Activated CD8-positive, alpha-beta memory T cell treated with anti-CD3 and anti-CD28 coated beads, Interleukin-2, amount 50 U/mL, for 4 hours (primary cell): ENCODE results near the gene OPHN1.

ENCODE experiments used
- DNase-seq: peaks from one replicate; pipeline ENCODE4 v3.0.0-alpha.2; 2020

Gene OPHN1

GRCh38 chrX:68433155-68433980 is at the start of gene OPHN1:
Gene OPHN1, minus strand, starts transcription at chrX:68433495. Its CDS starts 475 bp downstream, at chrX:68433020.
- no peak for DNase-seq

DNA sequence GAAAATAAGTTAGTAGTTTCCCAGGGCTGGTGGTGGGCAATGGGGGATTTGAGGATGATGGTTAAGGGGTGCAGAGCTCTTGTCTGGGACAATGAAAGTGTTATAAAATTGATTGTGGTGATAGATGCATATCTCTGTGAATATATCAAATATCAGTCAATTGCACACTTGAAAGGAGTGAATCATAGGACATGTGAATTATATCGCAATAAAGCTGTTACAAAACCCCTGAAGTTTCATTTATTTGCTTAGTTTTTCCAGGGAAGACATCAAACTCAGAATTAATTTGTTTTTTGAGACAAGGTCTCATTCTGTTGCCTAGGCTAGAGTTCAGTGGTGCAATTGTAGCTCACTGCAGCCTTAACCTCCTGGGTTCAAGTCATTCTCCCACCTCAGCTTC is 47.7 kb upstream of the OPHN1 start:
- no peak for DNase-seq

GRCh38 chrX:68464796-68465195 is 31.5 kb upstream of the OPHN1 start:
- DNase-seq, result no peak

GRCh38 chrX:68463880-68464279 is 30.6 kb upstream of the OPHN1 start:
- no peak for DNase-seq

DNA sequence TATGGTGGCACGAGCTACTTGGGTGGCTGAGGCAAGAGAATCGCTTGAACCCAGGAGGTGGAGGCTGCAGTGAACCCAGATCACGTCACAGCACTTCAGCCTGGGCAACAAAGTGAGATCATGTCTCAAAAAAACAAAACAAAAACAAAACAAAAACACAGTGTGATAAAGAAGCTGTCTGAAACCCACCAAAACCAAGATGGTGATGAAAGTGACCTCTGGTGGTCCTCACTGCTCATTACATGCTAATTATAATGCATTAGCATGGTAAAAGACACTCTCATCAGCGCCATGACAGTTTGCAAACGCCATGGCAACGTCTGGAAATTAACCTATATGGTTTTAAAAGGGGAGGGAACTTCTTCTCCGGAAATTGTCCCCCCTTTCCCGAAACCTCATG is 29.4 kb upstream of the OPHN1 start:
- no peak for DNase-seq

DNA sequence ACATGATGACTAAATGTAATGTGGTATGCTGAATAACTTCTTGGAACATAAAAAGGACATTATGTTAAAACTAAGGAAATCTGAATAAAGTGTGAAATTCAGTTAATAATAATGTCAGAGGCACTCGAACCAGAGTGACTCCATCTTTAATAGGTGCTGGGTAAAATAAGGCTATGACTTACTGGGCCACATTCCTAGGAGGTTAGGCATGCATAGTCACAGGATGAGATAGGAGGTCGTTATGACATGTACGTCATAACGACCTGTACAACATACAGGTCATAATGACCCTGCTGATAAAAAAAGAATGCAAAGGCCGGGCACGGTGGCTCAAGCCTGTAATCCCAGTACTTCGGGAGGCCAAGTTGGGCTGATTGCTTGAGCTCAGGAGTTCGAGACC is 28.9 kb upstream of the OPHN1 start:
- DNase-seq, result no peak

GRCh38 chrX:68461576-68461975 is 28.3 kb upstream of the OPHN1 start:
- DNase-seq, result no peak

DNA sequence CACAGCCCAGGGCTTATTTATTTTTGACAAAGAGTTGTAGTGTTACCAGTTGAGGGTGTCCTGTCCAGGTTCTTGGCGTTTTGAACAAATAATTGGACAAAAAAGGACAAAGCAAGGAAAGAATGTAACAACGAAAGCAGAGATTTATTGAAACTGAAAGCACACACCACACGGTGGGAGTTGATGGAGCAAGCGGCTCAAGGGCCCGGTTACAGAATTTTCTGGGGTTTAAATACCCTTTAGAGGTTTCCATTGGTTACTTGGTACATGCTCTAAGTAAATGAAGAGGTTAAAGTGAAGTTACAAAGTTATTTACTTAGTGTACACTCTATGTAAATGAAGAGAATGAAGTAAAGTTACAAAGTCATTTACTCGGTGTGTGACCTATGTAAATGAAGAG is 27.8 kb upstream of the OPHN1 start:
- DNase-seq, result no peak

- DNase-seq, result no peak
Measured at GRCh38 chrX:68455151-68455510, 21.8 kb upstream of the OPHN1 start.

DNA sequence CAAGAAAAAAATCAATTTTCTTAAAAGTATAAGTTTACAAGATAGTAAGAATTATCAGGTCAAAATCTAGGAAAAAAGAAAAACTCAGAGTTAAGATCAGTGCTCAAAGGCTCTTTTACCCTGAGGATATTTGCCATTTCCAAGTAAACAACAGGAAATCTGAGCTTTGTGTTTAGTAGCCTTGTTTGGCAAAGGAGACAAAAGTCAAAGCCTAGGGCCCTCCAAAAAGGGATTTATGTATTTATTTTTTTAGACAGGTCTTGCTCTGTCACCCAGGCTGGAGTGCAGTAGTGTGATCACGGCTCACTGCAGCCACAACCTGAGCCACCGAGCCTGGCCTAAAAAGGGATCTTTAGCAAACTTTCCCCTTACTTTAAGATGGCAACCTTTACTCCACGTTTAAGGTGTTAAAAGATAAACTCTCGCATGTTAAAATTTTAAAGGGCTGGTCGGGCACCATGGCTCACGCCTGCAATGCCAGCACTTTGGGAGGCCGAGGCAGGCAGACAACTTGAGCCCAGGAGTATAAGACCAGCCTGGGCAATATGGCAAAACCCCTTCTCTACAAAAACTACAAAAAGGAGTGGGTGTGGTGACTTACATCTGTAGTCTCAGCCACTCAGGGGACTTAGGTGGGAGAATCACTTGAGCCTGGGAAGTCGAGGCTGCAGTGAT is 21.3 kb upstream of the OPHN1 start:
- DNase-seq, result no peak

DNA sequence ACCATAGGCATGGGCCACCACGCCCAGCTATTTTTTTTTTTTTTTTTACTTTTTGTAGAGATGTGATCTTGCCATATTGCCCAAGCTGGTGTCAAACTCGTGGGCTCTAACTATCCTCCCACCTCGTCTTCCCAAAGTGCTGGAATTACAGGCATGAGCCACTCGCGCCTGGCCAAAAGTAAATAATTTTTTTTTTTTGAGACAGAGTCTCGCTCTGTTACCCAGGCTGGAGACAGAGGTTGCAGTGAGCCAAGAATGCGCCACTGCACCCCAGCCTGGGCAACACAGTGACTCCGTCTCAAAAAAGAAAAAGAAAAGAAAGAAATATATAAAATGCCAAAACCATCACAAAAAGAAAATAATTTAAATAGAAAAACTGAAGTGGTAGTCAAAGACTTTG is 18.4 kb upstream of the OPHN1 start:
- no peak for DNase-seq

DNA sequence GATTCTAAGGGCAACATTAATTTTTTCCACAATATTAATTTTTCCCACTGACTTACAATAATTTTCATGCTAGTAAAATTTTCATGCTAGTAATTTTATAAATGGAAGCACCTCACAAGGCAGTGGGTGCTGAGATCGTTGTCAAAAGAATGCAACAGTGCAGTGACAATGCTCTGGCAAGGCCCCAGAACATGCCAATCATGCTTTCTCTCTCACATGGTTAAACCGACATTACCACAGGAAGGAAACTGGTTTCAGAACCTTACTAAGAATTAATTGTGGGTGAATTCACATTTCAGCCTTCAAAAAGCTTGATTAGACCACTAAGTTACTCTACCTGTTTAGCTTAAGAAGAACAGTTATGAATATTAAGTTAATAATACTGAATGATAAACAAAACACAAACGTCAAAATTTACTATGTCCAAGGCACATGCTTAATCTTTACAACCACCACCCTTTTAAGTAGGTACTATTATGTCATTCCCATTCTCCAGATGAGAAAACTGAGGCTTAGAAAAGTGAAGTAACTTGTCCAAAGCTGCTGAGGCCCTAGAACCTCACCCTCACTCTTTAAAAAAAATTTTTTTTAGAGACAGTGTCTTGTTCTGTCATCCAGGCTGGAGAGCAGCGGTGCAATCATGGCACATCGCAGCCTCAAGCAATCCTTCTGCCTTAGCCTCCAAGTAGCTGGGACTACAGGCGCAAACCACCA is 10.0 kb upstream of the OPHN1 start:
- DNase-seq, result no peak

DNA sequence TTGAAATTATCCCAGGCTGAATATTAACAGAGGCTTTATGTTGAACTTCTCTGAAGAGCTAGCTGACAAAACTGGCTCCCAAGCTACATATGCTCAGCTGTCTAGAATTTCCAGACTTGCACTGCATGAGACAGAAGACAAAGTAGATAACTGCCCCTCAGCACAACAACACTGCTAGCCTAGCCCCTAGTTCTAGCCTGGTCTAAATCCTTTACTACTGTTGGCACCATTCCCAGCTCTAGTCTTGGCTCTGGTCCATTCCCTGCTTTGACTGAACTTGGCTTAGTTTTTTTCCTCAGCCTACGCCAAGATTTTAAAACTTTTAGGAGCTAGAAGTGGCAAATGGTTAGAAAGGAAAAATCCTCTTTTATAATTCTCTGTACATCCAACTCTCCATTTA is 7.6 kb upstream of the OPHN1 start:
- DNase-seq, result no peak

DNA sequence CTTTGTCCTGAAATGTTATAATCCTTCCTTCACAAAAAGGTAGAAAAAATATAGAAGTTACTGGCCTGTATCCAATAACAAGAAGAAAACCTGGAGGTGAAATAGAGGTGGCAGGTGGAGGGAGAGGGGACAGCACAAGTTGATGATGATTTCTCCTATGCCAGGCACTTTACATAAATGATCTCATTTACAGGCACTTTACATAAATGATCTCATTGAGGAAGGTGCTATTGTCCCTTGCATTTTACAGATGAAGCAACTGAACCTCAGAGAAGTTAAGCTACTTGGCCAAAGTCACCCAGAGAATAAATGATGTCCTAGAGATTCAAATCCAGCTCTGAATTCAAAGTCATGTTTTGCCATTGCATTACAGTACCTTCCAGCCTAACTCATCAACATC is 7.1 kb upstream of the OPHN1 start:
- no peak for DNase-seq

DNA sequence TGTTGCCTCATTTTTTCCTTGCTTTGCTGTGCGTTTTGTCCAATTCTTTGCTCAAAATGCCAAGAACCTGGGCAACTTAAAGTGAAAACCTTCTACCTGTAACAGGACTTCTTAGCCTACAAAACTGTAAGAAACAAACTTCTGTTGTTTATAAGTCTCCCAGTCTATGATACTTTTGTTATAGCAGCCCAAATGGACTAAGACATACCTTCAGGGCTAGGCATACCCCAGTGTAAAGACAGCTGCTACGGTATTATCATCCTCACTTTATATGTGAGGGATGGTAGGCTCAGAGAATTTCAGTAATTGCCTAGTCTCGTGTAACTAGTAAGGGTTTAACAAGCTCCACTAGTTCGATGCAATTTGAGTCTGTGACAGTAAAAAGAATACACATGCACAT is 6.0 kb upstream of the OPHN1 start:
- DNase-seq, result no peak

DNA sequence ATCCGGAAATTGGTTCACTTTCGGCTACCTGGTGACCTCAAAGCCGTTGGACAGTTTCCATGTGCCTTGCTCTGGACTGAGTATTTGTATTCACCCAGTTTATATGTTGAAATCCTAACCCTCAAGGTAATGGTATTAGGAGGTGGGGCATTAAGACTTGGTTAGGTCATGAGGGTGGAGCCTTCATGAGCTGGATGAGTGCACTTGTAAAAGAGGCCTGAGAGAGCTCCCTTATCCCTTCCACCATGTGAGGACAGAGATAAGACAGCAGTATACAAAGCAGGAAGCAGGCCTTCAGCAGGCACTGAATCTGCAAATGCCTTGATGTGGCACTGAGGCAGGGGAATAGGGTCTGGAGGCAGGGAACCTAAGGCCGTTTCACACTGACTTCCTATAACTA is 5.3 kb upstream of the OPHN1 start:
- no peak for DNase-seq

DNA sequence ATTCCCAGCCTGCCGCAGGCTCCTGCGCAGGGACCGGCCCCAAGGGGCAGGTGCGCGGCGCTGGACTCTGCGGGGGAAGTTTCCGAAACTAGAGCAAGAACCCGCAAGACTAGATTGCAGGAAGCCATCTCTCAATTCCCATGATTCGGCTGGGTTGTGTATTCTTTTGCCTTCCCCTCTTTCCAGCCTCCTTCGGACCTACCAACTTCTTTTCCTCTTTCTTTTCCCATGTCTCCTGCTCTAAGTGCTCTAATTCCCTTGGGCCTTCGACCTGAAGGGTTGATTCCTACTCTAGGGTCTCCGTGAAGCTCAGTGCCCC is 645 bp upstream of the OPHN1 start:
- DNase-seq, result no peak

DNA sequence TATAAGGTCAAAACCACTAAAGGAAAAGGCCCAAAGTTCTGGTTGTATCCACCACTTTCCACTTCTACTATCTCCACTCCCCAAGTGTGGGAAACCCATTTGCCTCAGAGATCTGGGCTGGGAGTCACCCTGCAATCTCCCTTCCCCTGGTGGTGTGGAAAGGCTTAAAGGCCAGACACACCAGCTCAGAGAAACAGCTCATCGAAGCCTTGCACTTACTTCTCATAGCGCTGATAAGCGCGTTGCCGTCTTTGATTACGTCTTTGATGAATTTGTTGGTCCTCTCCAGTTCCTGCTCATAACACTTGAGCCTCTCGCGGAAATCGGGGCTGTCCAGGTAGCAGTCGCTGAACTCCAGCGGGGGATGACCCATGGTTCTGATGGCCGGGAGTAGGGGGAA is 647 bp downstream of the OPHN1 start:
- DNase-seq, result no peak

GRCh38 chrX:68431836-68432235 is 1.5 kb downstream of the OPHN1 start:
- DNase-seq, result no peak

GRCh38 chrX:68429216-68429615 is 4.1 kb downstream of the OPHN1 start:
- no peak for DNase-seq

DNA sequence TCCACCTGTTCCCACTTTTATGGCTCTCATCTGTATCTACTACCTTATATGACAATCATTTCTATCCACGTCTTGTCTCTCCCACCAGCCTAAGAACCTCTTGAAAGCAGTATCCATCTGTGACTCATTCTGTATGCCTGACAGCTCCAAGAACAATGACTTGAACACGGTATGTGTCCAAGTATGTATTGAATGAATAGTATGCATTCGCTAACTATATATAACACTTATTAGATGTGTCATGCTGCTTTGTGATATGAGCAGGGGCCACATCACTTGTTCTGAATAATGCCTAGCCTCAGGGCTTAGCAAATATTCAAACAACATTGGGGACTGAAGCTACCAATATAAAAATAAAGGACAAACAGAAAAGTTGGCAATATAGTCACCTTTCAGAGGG is 4.9 kb downstream of the OPHN1 start:
- no peak for DNase-seq

- DNase-seq, result no peak
Measured at GRCh38 chrX:68424719-68425118, 8.6 kb downstream of the OPHN1 start.

GRCh38 chrX:68422478-68422877 is 10.8 kb downstream of the OPHN1 start:
- no peak for DNase-seq

GRCh38 chrX:68421636-68422035 is 11.7 kb downstream of the OPHN1 start:
- DNase-seq, result no peak
